Activated B cell treated with CpG ODN at 0.5 μM for 24 hours (primary cell): Measurements from ENCODE around the gene AKT1. TPM values are rescaled to one million over a fixed set of nuclear protein-coding genes. Genes with fewer than 3 reads are reported as not detected.
A peak's percentile ranks its signal among the peaks of the same experiment; 100 is the strongest.
"Not testable (repeated sequence)": the region's sequence is repeated elsewhere in the genome, so short reads cannot be mapped to it uniquely, and the experiment has no call there.

Experiments used
- ATAC-seq: fragments of 200-7000 bp; cut with Tn5 transposase; one replicate; pipeline ENCODE4 v1.10.0; 2021; ENCODE audit warnings: low read depth, mild to moderate bottlenecking, moderate library complexity
- CTCF ChIA-PET: fragments of 350-600 bp; sonication (Branson Sonifier 250); formaldehyde crosslinking; loops from one replicate; lab custom pipeline; 2021; ENCODE audit warnings: antibody characterized with exemption; lab: Charles Lee
- POLR2A ChIA-PET: fragments of 350-600 bp; sonication (Branson Sonifier 250); formaldehyde crosslinking; loops from one replicate; lab custom pipeline; 2021; ENCODE audit warnings: antibody characterized with exemption; lab: Charles Lee
- DNase-seq: peaks from one replicate; pipeline ENCODE4 v3.0.0; 2022
- H3K27ac Mint-ChIP-seq: one replicate; pipeline ENCODE4 v1.8.0; 2020; ENCODE audit warnings: mixed read lengths
- H3K27me3 Mint-ChIP-seq: one replicate; pipeline ENCODE4 v1.8.0; 2021; ENCODE audit warnings: mixed read lengths
- H3K36me3 Mint-ChIP-seq: one replicate; pipeline ENCODE4 v1.8.0; 2021; ENCODE audit warnings: low read depth, mixed read lengths
- H3K4me1 Mint-ChIP-seq: one replicate; pipeline ENCODE4 v1.8.0; 2021; ENCODE audit warnings: mixed read lengths
- H3K4me3 Mint-ChIP-seq: one replicate; pipeline ENCODE4 v1.8.0; 2020; ENCODE audit warnings: mild to moderate bottlenecking, mixed read lengths
- H3K9me3 Mint-ChIP-seq: one replicate; pipeline ENCODE4 v1.8.0; 2020; ENCODE audit warnings: mixed read lengths
- CTCF ChIP-seq: fragments of 200-600 bp; IDR thresholded peaks from one replicate; pipeline ENCODE4 v1.8.0; 2022; ENCODE audit warnings: antibody characterized with exemption, mild to moderate bottlenecking
- intact Hi-C: fragments of 100-400 bp; cut with micrococcal nuclease; formaldehyde crosslinking; loops from one replicate; pipeline ENCODE4 v1.15.1; 2024
- total RNA-seq: library from RNA; stranded (reverse); gene quantifications from 2 replicates; pipeline ENCODE4 v1.2.3, GENCODE V29; 2022

Gene AKT1
- total RNA-seq, 1 donor from 2014 or later = 80.8 TPM

GRCh38 chr14:104843006-104843405 lies 47.5 kb upstream of the AKT1 start:
- H3K27ac Mint-ChIP-seq = no peak overlapping the region
- H3K36me3 Mint-ChIP-seq = no peaks in the 10 kb centered on the region
- DNase-seq (no peak), ATAC-seq (no peak)
- no peak overlapping the region for H3K4me3 Mint-ChIP-seq
- CTCF ChIA-PET = no interaction called here
- TF ChIP-seq CTCF = no peak
- intact Hi-C loops = no loop called here
- H3K4me1 Mint-ChIP-seq = peaks cover 3% of the 10 kb centered on the region
- peaks cover 52% of the 10 kb centered on the region for H3K27me3 Mint-ChIP-seq
- H3K9me3 Mint-ChIP-seq = no peaks in the 10 kb centered on the region
- POLR2A ChIA-PET = interaction anchor here (0.6 kb wide), 1 partner anchor 166 kb away, joined by 5 read pairs; no protein-coding TSS in a partner anchor

- H3K36me3 Mint-ChIP-seq = no peaks in the 10 kb centered on the region
- TF ChIP-seq CTCF = no peak
- intact Hi-C loops = no loop called here
- H3K4me3 Mint-ChIP-seq = no peak overlapping the region
- ChIA-PET CTCF (no interaction called here), POLR2A (no interaction called here)
- DNase-seq (no peak), ATAC-seq (no peak)
- H3K4me1 Mint-ChIP-seq = peaks cover 3% of the 10 kb centered on the region
- H3K27ac Mint-ChIP-seq = no peak overlapping the region
- peaks cover 47% of the 10 kb centered on the region for H3K27me3 Mint-ChIP-seq
- no peaks in the 10 kb centered on the region for H3K9me3 Mint-ChIP-seq
Observed at GRCh38 chr14:104841730-104842129, 46.2 kb upstream of the AKT1 start.

- POLR2A ChIA-PET, CTCF ChIA-PET, ATAC-seq, intact Hi-C loops, H3K9me3 Mint-ChIP-seq, H3K4me1 Mint-ChIP-seq, H3K27ac Mint-ChIP-seq, H3K27me3 Mint-ChIP-seq, H3K4me3 Mint-ChIP-seq, DNase-seq, H3K36me3 Mint-ChIP-seq: not testable (repeated sequence)
Observed at GRCh38 chr14:104836171-104836935, 40.8 kb upstream of the AKT1 start.

GRCh38 chr14:104830781-104831180 lies 35.2 kb upstream of the AKT1 start:
- ChIA-PET POLR2A (no interaction called here), CTCF (no interaction called here)
- no peak for ATAC-seq
- no peak for DNase-seq
- intact Hi-C loops = no loop called here
- Mint-ChIP-seq H3K4me3 (no peak overlapping the region), H3K36me3 (no peaks in the 10 kb centered on the region), H3K27me3 (no peaks in the 10 kb centered on the region), H3K27ac (no peak overlapping the region), H3K4me1 (peaks cover 11% of the 10 kb centered on the region), H3K9me3 (no peaks in the 10 kb centered on the region)
- no peak for TF ChIP-seq CTCF

- Mint-ChIP-seq H3K27me3 (peaks cover 9% of the 10 kb centered on the region), H3K27ac (no peak overlapping the region), H3K36me3 (no peaks in the 10 kb centered on the region), H3K9me3 (no peaks in the 10 kb centered on the region), H3K4me3 (peak overlapping the region; percentile 78), H3K4me1 (peaks cover 20% of the 10 kb centered on the region)
- CTCF ChIA-PET = interaction anchor here (0.9 to 3.0 kb wide), 2 partner anchors 59 to 218 kb away, joined by 3 to 59 read pairs; no protein-coding TSS in a partner anchor
- no peak for TF ChIP-seq CTCF
- intact Hi-C loops = loop anchor here (2.0 to 5.0 kb wide), 4 partner anchors 27 to 473 kb away; partner anchors contain the start of genes BRF1, CDCA4, PLD4 and ZBTB42
- DNase-seq (peak; percentile 54), ATAC-seq (peak; percentile 74)
- POLR2A ChIA-PET = interaction anchor here (1.6 to 1.9 kb wide), 2 partner anchors 27 to 167 kb away, joined by 3 to 5 read pairs; partner anchors contain the start of gene ZBTB42
Observed at GRCh38 chr14:104827177-104828055, 31.9 kb upstream of the AKT1 start.
